ENCODE measurements around the gene FER. TPM values are rescaled to one million over a fixed set of nuclear protein-coding genes. Genes with fewer than 3 reads are reported as not detected.
"Not testable (repeated sequence)": the region's sequence is repeated elsewhere in the genome, so short reads cannot be mapped to it uniquely, and the experiment has no call there.

The FER gene
- total RNA-seq, 1 donor from 2014 or later, result 21.1 TPM

DNA sequence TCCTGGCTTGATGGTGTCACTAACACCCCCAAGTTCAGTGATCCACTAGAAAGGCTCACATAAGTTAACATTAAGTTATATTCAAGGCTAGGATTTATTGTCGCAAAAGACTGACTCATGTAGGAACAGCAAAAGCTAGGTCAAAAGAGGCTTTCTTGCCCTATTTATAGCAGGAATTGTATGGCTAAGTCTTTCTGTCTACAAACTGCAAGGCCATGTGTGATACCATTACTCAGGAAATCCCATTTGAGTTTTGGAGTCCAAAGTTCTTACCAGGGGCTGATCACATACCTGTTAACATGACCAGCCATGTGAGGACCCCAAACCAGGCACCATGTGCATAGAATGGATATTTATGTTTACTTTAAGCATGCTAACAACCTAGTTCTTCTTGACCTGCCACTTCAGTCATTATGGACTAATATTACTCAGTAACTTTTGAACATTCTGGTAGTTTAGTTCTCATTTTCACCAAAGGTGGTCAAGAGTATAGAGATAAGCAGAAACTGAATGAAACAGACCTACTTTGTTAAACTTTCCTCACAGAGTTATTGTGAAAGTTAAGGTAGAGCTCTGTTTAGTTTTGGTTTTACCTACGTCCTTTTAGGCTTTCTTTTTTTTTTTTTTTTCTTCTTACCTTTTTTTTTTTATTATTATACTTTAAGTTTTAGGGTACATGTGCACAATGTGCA, 281.1 kb downstream of the FER start:
- no peak for DNase-seq (ENCODE audit: extremely low read depth, low read depth, low spot score)

DNA sequence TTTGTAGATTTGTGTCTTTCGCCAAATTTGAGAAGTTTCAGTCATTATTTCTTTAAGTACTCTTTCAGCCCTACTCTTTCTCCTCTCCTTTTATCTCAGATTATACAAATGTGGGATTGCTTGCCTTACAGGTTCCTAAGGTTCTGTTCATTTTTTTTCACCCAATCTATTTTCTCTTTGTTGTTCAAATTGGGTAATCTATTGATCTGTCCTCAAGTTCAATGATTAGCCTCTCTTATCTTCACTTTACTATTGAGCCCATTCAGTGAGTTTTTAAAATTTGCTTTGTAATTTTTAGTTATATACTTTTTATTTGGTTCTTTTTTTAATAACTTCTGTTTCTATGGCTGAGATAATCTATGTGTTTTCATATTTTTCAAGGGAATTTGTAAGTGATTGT, 282.1 kb downstream of the FER start:
- DNase-seq (ENCODE audit: extremely low read depth, low read depth, low spot score), result no peak

DNA sequence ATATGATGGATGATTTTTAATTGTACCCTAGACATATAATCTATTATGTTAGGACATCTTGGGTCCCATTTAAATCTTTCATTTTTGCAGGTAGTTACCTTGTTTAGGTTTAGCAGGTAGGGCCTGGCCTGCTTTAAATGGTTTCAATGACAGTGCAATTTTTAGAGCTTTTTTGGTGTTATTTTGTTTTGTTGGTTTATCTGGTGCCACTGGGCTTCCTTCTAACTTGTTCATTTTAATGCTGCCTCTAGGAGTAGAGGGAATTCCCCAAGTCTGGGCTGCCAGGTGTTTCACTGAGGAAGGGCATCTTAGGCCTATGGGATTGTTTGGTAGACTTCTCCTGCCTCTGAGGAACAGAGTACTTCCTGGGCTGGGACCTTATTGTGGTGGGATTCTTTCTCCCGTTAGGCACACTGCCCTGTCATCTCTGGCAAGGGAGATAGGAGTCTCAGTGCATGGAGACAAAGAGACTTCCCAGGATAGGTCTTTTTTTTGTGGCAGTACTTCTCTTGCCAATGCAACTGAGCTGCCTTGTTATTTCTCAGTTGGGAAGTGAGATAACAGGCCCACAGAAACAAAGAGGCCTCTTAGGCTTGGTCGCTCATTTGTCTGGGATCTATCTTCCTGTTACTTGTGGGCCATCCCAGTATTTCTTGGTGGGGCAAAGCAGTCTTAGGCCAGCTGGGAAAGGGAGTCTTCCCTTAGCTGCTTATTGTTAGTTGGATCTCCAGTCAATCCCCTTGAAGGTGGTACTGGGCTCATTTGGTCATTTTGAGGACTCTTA, 282.9 kb downstream of the FER start:
- no peak for DNase-seq (ENCODE audit: extremely low read depth, low read depth, low spot score)

DNA sequence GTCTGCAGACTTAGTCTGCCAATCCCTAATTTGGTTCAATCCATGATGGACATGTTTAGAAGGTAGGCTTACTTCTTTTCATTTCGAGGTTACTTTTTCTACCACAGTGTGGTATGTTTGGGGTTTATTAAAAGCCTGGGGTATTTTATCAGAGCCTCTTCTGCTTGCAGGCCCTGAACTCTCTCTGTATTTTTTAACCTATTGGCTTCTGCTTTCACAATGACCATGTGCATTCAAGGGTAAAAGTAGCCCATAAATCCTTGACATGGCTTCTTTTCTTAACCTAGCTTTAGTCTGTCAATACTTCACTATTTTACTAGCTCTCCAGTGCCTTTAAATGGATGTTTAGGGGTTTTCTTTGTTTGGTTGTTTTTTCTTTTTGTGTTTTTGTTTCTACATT, 286.6 kb downstream of the FER start:
- no peak for DNase-seq (ENCODE audit: extremely low read depth, low read depth, low spot score)

DNA sequence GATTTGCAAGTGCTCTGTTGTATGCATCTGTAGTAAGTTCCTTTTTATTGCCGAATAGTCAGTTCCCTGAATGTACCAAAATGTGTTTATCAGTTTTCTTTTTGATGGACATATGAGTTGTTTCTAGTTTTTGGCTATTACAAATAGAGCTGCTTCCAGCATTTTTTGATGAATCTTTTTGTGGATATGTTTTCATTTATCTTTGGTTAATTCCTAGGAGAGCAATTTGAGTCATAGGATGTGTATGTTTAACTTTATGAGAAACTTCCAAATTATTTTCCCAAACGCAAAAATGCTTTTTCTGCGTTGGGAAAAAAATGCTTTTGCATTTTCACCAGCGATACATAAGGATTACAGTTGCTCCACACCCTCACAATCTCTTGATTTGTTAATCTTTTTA, 287.7 kb downstream of the FER start:
- no peak for DNase-seq (ENCODE audit: extremely low read depth, low read depth, low spot score)

DNA sequence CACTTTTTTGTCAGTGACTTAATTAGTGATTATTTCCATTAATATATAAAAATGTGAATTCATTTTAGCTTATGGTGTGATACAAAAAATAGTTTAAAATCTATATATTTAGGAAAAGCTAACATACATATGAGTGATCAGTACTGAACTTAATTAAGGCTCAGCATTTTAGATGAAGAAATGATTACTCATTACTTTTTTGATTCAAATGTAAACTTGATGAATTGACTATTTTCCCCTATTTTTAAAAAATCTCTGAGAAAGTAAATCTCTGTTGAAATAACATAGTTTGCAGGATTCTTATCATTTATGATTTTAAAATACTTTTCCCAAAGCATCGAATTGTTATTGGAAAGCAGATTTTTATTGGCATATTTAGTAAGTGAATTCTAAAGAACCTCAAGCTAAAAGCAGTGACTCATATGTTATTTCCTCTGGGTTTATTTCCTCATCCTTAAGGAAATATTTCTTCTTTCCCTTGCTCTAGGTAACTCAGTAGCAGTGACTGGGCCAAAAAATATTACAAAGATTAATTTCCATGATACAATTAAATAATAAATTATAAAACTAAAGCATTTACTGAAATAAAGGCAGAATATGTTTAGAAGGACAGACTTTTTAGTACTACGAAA, 290.6 kb downstream of the FER start:
- no peak for DNase-seq (ENCODE audit: extremely low read depth, low read depth, low spot score)

DNA sequence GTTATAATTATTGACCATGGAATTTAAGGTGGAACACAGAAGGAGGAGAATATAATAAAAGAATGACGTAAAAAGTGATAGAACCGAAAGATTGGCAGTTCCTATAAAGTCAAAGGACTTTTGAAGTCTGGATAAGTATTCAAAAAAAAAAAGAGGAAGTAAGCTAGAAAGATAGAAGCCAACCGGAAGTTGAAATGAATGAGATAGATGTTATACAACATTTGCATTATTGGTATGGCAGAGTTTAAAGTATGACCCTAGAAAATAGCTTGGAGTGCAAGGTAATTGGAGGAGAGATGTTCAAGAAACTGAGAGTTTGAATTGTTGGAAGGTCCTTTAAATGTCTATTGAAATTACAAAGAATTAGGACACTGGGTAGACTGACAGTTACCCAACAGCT, 293.6 kb downstream of the FER start:
- DNase-seq (ENCODE audit: extremely low read depth, low read depth, low spot score), result no peak

DNA sequence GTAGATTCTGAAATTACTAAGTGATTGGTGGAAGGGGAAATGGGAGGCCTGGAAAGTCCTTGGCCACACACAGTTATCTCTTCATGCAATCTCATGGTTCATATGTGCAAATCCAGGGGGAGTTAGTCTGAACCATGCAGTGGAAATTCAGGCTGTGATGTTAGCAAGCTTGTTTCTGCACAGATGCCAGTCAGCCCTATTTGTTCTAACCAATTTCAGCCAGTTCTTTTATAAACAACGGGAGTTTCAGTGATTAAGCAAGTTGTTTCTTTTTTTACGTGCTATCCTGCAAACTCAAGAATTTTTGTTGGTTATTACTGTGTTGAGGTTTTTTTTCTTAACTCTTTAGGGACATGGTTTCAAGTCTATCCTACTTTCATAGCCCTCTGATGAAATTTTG, 298.0 kb downstream of the FER start:
- no peak for DNase-seq (ENCODE audit: extremely low read depth, low read depth, low spot score)

DNA sequence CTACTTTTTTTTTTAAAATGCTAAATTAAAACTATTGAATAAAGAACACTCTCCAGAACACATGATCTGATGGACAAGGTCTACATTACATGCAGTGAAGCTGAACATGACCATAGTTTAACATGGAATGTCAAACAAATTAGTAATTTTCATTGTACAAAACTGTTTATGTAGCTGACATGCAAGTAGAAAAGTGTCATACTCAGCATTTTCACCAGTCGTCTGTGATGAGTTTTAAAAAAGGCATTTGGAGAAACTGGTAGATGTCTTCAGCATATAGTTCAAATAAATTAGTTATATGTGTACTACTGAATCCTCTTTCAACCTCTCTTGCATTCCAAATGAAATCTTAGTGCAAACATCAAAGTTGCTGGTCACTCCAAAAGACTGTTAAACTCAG, 301.9 kb downstream of the FER start:
- DNase-seq (ENCODE audit: extremely low read depth, low read depth, low spot score), result no peak

DNA sequence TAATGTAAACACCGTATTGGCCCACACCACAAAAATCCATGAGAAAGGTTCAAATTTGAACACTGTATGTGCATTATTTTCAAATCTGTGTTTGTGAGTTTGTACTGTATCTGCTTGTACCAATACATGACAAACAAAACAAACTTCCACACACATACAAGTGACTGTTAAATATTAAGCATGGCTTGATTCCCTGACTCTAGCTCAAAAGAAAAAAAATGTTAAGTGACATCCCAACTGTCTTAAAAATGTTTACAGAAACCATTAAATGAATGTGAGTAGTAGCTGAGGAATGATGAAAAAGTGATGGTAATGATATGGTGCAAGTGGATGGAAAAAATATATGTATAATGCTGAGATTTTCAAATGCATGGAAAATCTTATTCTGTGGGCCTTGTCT, 302.6 kb downstream of the FER start:
- DNase-seq (ENCODE audit: extremely low read depth, low read depth, low spot score), result not testable (repeated sequence)

DNA sequence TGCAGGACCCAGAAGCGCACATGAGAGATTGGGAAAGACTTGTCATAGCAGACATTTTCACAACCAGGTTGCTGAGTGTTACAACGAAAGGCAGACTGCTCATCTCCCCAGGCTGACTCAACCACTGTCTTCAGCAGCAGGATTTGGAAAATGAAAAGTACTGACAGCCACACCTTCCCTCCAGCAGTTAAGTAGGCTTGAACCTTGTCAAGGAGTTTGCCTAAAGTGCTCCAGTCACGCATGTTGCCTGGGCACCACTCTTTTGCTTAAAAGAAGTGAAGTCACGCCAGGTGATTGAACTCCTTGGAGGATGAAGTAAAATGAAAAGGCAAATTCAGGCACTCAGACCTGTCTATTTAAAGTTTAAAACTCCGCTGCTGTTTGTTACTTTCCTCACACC, 304.5 kb downstream of the FER start:
- DNase-seq (ENCODE audit: extremely low read depth, low read depth, low spot score), result not testable (repeated sequence)

DNA sequence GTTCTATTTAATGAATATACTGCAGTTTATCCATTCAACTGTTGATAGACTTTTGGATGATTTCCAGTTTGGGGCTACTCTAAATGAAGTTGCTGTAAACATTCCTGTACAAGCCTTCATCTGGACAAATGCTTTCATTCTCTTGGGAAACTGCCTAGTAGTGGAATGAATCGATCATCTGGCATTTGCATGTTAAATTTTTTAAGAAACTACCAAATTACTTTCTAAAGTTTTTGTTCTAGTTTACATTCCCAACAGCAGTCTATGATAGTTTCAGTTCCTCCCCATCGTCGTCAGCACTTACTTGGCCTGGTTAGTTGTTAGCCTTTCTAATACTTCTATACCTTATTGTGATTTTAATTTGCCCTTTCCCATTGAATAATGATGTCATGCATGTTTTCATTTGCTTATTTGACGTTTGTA, 306.3 kb downstream of the FER start:
- DNase-seq (ENCODE audit: extremely low read depth, low read depth, low spot score), result no peak

DNA sequence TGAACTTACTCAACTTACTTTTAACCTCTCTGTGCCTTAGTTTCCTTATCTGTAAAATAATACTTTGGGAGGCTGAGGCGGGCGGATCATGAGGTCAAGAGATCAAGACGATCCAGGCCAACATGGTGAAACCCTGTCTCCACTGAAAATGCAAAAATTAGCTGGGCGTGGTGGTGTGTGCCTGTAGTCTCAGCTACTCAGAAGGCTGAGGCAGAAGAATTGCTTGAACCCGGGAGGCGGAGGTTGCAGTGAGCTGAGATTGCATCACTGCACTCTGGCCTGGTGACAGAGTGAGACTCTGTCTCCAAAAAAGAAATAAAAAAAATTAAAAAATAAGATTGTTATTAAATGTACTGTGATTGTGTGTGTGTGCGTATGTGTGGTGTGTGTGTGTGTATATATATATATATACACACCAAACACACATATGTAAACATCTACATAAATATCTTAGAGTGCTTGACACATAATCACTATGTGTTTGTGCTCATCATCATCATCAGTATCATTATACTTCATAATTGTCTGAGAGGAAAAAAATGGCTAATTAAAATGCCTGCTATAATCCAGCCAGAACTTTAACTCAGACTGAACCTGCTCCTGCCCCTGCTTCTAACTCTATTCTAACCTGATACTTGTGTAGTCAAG, 312.8 kb downstream of the FER start:
- no peak for DNase-seq (ENCODE audit: extremely low read depth, low read depth, low spot score)

DNA sequence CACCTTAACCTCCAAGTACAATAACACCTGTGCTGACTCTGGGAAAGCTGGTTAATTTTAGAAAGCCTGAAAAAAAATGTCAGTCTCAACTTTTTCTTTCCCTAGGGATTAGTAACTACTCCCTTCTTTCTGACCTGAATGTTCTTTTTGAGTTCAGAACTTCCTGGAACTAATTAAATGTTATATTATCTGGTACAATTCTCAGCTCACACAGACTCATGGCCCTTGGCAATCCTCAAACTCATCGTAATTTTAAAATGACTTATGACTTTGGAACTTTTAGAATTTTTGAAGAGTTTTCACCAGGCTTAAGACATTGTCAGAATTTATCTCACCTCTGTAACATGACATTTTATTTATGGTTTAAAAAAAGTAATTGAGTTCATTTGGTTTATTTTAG, 315.0 kb downstream of the FER start:
- DNase-seq (ENCODE audit: extremely low read depth, low read depth, low spot score), result no peak

DNA sequence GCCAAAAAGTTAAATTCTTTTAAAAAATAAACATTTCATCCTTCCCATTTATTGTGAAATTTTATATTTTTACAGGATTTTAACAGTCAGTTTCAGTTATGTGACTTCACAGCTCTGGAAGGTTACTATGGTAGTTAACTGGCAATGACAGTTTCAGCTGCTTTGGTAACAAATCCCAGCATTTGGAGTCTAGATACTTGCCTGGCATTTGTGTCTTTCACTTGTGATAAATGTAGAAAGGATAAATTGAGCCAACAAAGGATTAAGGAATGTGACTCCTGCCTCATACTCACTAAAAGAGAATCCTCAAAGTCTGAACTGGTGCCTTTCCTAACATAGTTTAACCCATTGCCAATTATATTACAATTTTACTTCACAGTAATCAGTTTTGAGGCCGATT, 315.5 kb downstream of the FER start:
- DNase-seq (ENCODE audit: extremely low read depth, low read depth, low spot score), result no peak

DNA sequence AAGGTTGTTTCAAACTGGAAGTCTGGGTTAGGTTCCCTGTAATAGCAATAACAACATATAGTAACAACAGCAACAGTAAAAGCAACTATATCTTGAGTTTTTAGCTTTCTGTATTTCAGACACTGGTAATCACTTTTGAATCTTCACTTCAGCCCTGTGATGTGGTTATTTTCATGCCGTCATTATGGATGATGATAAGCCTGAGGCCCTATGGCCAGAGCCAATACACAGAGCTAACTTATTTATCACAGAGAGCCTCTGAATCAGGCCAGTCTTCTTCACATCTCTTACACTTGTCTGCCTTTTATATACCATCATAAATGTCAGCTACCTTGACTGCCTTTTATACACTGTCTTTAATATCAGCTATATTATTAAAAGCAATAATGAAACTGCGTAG, 329.0 kb downstream of the FER start:
- DNase-seq (ENCODE audit: extremely low read depth, low read depth, low spot score), result no peak

DNA sequence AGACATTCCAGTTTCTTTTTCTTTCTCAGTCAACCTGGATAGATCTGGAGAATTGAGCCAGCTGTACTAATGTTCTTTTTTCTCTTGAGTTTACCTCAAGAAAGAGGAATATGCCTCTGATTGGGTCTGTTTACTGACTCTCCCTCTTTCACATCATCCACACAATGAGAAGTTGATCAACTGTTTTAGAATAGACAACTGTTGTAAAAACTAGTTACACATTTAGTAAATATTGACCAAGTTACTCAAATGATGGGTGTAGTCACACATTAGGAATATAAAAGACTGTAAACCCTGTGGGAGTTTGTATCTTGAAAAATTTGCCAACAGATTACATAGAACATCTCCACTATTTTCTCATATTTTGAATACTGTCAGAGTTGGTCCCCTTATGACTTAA, 330.8 kb downstream of the FER start:
- no peak for DNase-seq (ENCODE audit: extremely low read depth, low read depth, low spot score)

DNA sequence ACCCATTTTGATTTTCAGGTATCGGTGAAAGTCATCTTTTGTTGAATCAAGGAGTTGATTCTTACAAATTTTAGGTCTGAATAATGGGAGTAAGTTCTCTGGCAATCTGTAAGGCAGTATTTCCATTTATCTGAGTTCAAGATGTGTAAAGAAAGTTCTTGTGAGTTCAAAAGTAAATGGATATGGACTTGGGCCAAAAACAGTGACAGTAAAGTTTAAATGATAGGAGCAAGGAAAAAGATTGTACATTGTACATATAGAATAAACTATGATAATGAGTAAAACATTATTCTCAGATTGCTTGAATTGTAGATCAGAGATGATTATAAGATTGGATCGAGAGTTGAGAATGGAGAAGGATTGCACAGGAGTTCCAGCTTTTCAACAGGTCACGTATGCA, 332.8 kb downstream of the FER start:
- DNase-seq (ENCODE audit: extremely low read depth, low read depth, low spot score), result no peak

DNA sequence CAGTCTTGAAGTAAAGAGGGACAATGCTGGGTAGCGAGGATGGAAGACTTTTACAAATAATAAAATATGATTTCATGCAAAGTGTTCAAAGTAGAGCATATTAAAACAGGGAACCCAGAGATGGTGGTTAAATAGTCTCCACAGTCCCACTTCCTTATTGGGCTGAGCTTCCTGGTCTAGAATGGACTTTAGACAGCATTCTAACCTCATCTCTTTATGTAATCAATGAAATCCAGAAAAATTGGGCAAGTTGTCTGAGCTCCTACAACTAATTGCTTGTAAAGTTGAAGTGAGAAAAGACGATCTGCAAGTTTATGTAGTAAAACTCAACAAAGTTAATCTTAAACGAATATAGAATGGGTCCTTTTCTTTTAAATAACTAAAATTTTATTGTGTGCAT, 333.2 kb downstream of the FER start:
- DNase-seq (ENCODE audit: extremely low read depth, low read depth, low spot score), result no peak

DNA sequence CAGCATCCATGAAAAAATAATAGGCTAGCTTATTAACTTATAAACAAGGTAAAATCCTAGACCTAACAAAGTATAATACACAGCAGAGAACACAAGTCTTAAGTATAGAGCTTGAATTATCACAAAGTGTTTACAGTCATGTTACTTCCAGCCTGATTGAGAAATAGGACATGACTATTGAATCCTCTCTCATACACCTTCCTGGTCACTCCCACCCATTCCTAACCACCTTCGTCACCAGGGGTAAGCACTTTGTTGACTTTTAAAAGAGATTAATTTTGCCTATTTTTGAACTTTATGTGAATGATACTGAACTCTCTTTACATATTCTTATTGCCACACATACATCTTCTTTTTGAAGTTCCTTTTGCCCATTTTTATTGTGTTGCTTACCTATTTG, 336.2 kb downstream of the FER start:
- DNase-seq (ENCODE audit: extremely low read depth, low read depth, low spot score), result no peak

DNA sequence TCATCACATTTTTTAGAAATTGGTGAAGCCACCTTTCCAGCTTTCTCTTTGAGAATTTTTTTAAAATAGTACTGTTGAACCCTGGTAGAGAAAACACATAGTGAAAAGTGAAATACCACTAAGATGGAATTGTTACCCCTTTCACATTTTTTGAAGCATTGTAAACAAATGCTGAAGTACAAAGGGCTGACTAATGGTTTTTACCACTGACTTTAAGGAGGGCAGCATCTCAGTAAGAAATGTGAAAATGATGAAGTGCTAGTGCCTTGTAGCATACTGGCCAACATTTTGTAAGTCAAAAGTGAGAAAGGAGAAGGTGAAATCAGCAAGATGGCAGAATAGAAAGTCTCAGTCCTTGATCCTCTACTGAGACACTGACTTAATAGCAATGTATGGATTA, 341.5 kb downstream of the FER start:
- no peak for DNase-seq (ENCODE audit: extremely low read depth, low read depth, low spot score)

DNA sequence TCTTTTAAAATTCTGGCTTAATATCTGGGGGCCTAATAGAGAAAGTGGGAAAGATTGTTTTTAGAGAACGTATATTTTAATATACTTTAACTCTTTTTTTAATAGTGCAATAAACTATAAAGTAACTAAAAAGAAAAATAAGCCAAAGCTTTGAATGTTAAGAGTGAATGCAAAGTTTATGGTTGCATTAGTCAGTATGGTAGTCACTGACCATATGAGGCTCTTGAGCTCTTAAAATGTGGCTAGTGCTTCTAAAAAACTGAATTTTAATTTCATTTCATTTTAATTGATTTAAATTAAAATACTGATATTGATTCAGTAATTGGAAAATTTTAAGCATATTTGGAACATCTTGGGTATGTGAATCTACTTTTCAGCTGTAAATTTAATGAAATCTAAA, 351.4 kb downstream of the FER start:
- DNase-seq (ENCODE audit: extremely low read depth, low read depth, low spot score), result no peak

All from glomerular endothelial cell (primary cell).